Endothelial cell (in vitro differentiated cells): ENCODE results near the gene PIKFYVE. TPM values are rescaled to one million over a fixed set of nuclear protein-coding genes. Genes with fewer than 3 reads are reported as not detected.
A peak's percentile ranks its signal among the peaks of the same experiment; 100 is the strongest.

Source experiments
- DNase-seq: peaks from one replicate; pipeline ENCODE4 v3.0.0; 2021; ENCODE audit warnings: low spot score
- H3K27ac Mint-ChIP-seq: one replicate; pipeline ENCODE4 v1.8.0; 2021; ENCODE audit warnings: mixed read lengths, inconsistent platforms; ENCODE audit not compliant: unreplicated experiment
- H3K27me3 Mint-ChIP-seq: one replicate; pipeline ENCODE4 v1.8.0; 2021; ENCODE audit warnings: mild to moderate bottlenecking, moderate library complexity, mixed read lengths, inconsistent platforms; ENCODE audit not compliant: unreplicated experiment
- H3K36me3 Mint-ChIP-seq: one replicate; pipeline ENCODE4 v1.8.0; 2021; ENCODE audit warnings: mild to moderate bottlenecking, low read depth, mixed read lengths, inconsistent platforms; ENCODE audit not compliant: unreplicated experiment
- H3K4me1 Mint-ChIP-seq: one replicate; pipeline ENCODE4 v1.8.0; 2021; ENCODE audit warnings: mild to moderate bottlenecking, mixed read lengths, inconsistent platforms; ENCODE audit not compliant: unreplicated experiment
- H3K4me3 Mint-ChIP-seq: one replicate; pipeline ENCODE4 v1.8.0; 2021; ENCODE audit warnings: mild to moderate bottlenecking, mixed read lengths, inconsistent platforms; ENCODE audit not compliant: unreplicated experiment
- H3K9me3 Mint-ChIP-seq: one replicate; pipeline ENCODE4 v1.8.0; 2021; ENCODE audit warnings: mixed read lengths, inconsistent platforms; ENCODE audit not compliant: unreplicated experiment
- CTCF ChIP-seq: fragments of 200-600 bp; sonication (generic); IDR thresholded peaks from one replicate; pipeline ENCODE4 v1.5.0; 2021; ENCODE audit warnings: antibody characterized with exemption; ENCODE audit not compliant: unreplicated experiment
- total RNA-seq: library from RNA; stranded (reverse); fragmentation: NEBNext Ultra II Directional; extraction: Animal tissue kit (Norgen Biotek cat#: 25700); gene quantifications from one replicate; pipeline ENCODE4 v1.2.1, GENCODE V29; 2021; ENCODE audit not compliant: unreplicated experiment

PIKFYVE gene
- total RNA-seq, 1 donor from 2014 or later, result 52.7 TPM

GRCh38 chr2:208239770-208240493 is 26.1 kb upstream of the PIKFYVE start:
- no peak for DNase-seq
- no peak for TF ChIP-seq CTCF
- Mint-ChIP-seq H3K4me1 (no peaks in the 10 kb centered on the region), H3K36me3 (peaks cover 72% of the 10 kb centered on the region), H3K9me3 (no peaks in the 10 kb centered on the region), H3K27ac (no peak overlapping the region), H3K4me3 (peak overlapping the region; percentile 80), H3K27me3 (peaks cover 2% of the 10 kb centered on the region)

- no peak overlapping the region for H3K27ac Mint-ChIP-seq
Measured at GRCh38 chr2:208240619-208241209, 25.3 kb upstream of the PIKFYVE start.

GRCh38 chr2:208244422-208244821 is 21.6 kb upstream of the PIKFYVE start:
- Mint-ChIP-seq H3K36me3 (peaks cover 49% of the 10 kb centered on the region), H3K4me1 (peaks cover 7% of the 10 kb centered on the region), H3K9me3 (no peaks in the 10 kb centered on the region), H3K27ac (no peak overlapping the region), H3K4me3 (no peak overlapping the region), H3K27me3 (peaks cover 2% of the 10 kb centered on the region)
- DNase-seq, result no peak
- no peak for TF ChIP-seq CTCF

More at GRCh38 chr2:208240619-208241209, 25.3 kb upstream of the PIKFYVE start:
- no peak for TF ChIP-seq CTCF
- no peaks in the 10 kb centered on the region for H3K9me3 Mint-ChIP-seq
- DNase-seq, result no peak
- no peak overlapping the region for H3K4me3 Mint-ChIP-seq
- H3K36me3 Mint-ChIP-seq, result peaks cover 64% of the 10 kb centered on the region
- peaks cover 3% of the 10 kb centered on the region for H3K4me1 Mint-ChIP-seq
- peaks cover 2% of the 10 kb centered on the region for H3K27me3 Mint-ChIP-seq

- H3K4me1 Mint-ChIP-seq, result peaks cover 13% of the 10 kb centered on the region
- no peak overlapping the region for H3K4me3 Mint-ChIP-seq
- no peaks in the 10 kb centered on the region for H3K27me3 Mint-ChIP-seq
- H3K36me3 Mint-ChIP-seq, result peaks cover 42% of the 10 kb centered on the region
- DNase-seq, result no peak
- H3K9me3 Mint-ChIP-seq, result no peaks in the 10 kb centered on the region
- no peak overlapping the region for H3K27ac Mint-ChIP-seq
- TF ChIP-seq CTCF, result no peak
Measured at GRCh38 chr2:208245746-208246145, 20.3 kb upstream of the PIKFYVE start.

GRCh38 chr2:208248601-208249000 is 17.5 kb upstream of the PIKFYVE start:
- no peak overlapping the region for H3K4me3 Mint-ChIP-seq
- peaks cover 35% of the 10 kb centered on the region for H3K36me3 Mint-ChIP-seq
- no peak for TF ChIP-seq CTCF

More at GRCh38 chr2:208248601-208249000, 17.5 kb upstream of the PIKFYVE start:
- DNase-seq, result no peak
- peaks cover 27% of the 10 kb centered on the region for H3K4me1 Mint-ChIP-seq
- no peak overlapping the region for H3K27ac Mint-ChIP-seq
- peaks cover 3% of the 10 kb centered on the region for H3K27me3 Mint-ChIP-seq
- H3K9me3 Mint-ChIP-seq, result no peaks in the 10 kb centered on the region
